KMS-11 (cell line): ENCODE measurements around the gene KDM2B.
A peak's percentile ranks its signal among the peaks of the same experiment; 100 is the strongest.

ENCODE experiments used
- H2AFZ ChIP-seq: fragments of 200-600 bp; sonication (generic); 2 replicates; pipeline ENCODE4 v1.6.1; 2016; ENCODE audit warnings: antibody characterized with exemption, mixed run types, low read depth
- H3K27ac ChIP-seq: fragments of 200-600 bp; sonication (generic); 2 replicates; pipeline ENCODE4 v1.6.1; 2016; ENCODE audit warnings: mild to moderate bottlenecking, mixed run types
- H3K27me3 ChIP-seq: fragments of 200-600 bp; sonication (generic); 2 replicates; pipeline ENCODE4 v1.6.1; 2017; ENCODE audit warnings: mild to moderate bottlenecking, low read depth, mixed run types, moderate library complexity; ENCODE audit not compliant: insufficient read depth
- H3K36me3 ChIP-seq: fragments of 200-600 bp; sonication (generic); 2 replicates; pipeline ENCODE4 v1.6.1; 2017; ENCODE audit warnings: mild to moderate bottlenecking, mixed run types; ENCODE audit not compliant: insufficient read depth
- H3K4me1 ChIP-seq: fragments of 200-600 bp; sonication (generic); 2 replicates; pipeline ENCODE4 v1.6.1; 2016; ENCODE audit warnings: mild to moderate bottlenecking, low read depth, mixed run types; ENCODE audit not compliant: poor library complexity, severe bottlenecking
- H3K4me2 ChIP-seq: fragments of 200-600 bp; sonication (generic); 2 replicates; pipeline ENCODE4 v1.7.0; 2016; ENCODE audit warnings: mild to moderate bottlenecking, mixed run types
- H3K4me3 ChIP-seq: fragments of 200-600 bp; sonication (generic); IDR thresholded peaks from 2 replicates; pipeline ENCODE4 v1.6.1; 2017; ENCODE audit warnings: low read depth, low read length, mixed read lengths; ENCODE audit not compliant: insufficient read depth
- H3K79me2 ChIP-seq: fragments of 200-600 bp; sonication (generic); 2 replicates; pipeline ENCODE4 v1.6.1; 2016; ENCODE audit warnings: low read depth, mixed run types; ENCODE audit not compliant: insufficient read depth
- H3K9ac ChIP-seq: fragments of 200-600 bp; sonication (generic); 2 replicates; pipeline ENCODE4 v1.6.1; 2016; ENCODE audit warnings: mild to moderate bottlenecking, mixed run types
- H4K20me1 ChIP-seq: fragments of 200-600 bp; sonication (generic); 2 replicates; pipeline ENCODE4 v1.6.1; 2016; ENCODE audit warnings: mild to moderate bottlenecking, mixed run types; ENCODE audit not compliant: insufficient read depth
- TF ChIP-seq, protein P1 (sequence below): fragments of 200-600 bp; sonication (generic); conservative IDR thresholded peaks from 2 replicates; pipeline ENCODE4 v1.6.1; 2017; ENCODE audit warnings: low read depth, mild to moderate bottlenecking, antibody characterized with exemption, low read length, moderate library complexity, mixed read lengths

Gene KDM2B

GRCh38 chr12:121475279-121475678, 105.5 kb downstream of the KDM2B start:
- H3K4me1 ChIP-seq, result no peaks in the 10 kb centered on the region
- no peaks in the 10 kb centered on the region for H3K27me3 ChIP-seq
- no peak overlapping the region for H3K27ac ChIP-seq
- H3K4me2 ChIP-seq, result no peak overlapping the region
- no peak overlapping the region for H3K9ac ChIP-seq
- H3K79me2 ChIP-seq, result no peaks in the 10 kb centered on the region
- no peaks in the 10 kb centered on the region for H3K36me3 ChIP-seq
- TF ChIP-seq, protein P1, sequence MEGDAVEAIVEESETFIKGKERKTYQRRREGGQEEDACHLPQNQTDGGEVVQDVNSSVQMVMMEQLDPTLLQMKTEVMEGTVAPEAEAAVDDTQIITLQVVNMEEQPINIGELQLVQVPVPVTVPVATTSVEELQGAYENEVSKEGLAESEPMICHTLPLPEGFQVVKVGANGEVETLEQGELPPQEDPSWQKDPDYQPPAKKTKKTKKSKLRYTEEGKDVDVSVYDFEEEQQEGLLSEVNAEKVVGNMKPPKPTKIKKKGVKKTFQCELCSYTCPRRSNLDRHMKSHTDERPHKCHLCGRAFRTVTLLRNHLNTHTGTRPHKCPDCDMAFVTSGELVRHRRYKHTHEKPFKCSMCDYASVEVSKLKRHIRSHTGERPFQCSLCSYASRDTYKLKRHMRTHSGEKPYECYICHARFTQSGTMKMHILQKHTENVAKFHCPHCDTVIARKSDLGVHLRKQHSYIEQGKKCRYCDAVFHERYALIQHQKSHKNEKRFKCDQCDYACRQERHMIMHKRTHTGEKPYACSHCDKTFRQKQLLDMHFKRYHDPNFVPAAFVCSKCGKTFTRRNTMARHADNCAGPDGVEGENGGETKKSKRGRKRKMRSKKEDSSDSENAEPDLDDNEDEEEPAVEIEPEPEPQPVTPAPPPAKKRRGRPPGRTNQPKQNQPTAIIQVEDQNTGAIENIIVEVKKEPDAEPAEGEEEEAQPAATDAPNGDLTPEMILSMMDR, result no peak
- H3K4me3 ChIP-seq, result no peak overlapping the region
- H4K20me1 ChIP-seq, result no peaks in the 10 kb centered on the region
- H2AFZ ChIP-seq, result no peak overlapping the region

DNA sequence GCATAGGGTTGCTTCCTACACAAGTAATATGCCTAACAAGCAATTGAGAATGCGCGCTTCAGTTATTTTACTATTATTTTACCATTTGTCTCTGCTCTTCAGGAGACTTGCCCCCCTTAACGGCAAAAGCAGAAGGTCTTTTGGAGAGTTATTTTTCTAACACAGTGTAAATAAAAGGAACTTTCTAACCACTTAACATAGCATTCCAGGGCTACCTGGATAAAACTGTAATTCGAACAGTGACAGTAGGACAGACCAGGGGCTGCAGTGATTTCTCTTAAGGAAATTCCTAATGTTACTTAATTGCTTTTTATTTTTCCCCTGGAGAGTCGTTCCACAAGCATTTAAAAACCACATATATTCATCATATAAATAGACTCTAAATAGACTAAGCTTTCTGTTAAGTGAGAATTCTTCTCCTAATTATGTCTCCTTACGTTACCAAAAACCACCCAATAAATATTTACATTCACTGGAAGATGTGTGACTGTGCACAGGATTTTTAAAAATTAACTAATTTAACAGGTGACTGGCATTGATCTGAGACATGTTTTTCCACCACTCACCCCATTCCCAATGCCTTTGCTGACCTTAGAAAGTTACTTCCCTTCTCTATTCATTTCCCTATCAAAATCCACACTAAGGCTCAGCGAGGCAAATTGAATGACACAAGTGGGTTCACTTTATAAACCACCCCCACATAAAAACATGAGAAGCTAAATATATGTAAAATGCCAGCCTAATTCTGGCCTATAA, 108.5 kb downstream of the KDM2B start:
- H3K9ac ChIP-seq, result no peak overlapping the region
- H2AFZ ChIP-seq, result no peak overlapping the region
- no peaks in the 10 kb centered on the region for H3K4me1 ChIP-seq
- no peak overlapping the region for H3K4me2 ChIP-seq
- no peaks in the 10 kb centered on the region for H3K27me3 ChIP-seq
- TF ChIP-seq, protein P1, result no peak
- no peak overlapping the region for H3K27ac ChIP-seq
- no peaks in the 10 kb centered on the region for H4K20me1 ChIP-seq
- H3K79me2 ChIP-seq, result no peaks in the 10 kb centered on the region
- no peak overlapping the region for H3K4me3 ChIP-seq
- no peaks in the 10 kb centered on the region for H3K36me3 ChIP-seq

- H3K27me3 ChIP-seq, result no peaks in the 10 kb centered on the region
- TF ChIP-seq, protein P1, result no peak
- H3K36me3 ChIP-seq, result no peaks in the 10 kb centered on the region
- no peak overlapping the region for H3K4me3 ChIP-seq
- no peak overlapping the region for H3K27ac ChIP-seq
- peaks cover 4% of the 10 kb centered on the region for H3K4me1 ChIP-seq
- H3K79me2 ChIP-seq, result 0 out of 2 replicates have a peak, but pooled peaks cover under 1% of the 10 kb centered on the region
- no peaks in the 10 kb centered on the region for H4K20me1 ChIP-seq
- no peak overlapping the region for H2AFZ ChIP-seq
- H3K9ac ChIP-seq, result no peak overlapping the region
- no peak overlapping the region for H3K4me2 ChIP-seq
Observed at GRCh38 chr12:121470751-121471150, 110.1 kb downstream of the KDM2B start.

GRCh38 chr12:121468499-121468801, 112.4 kb downstream of the KDM2B start:
- TF ChIP-seq, protein P1, result no peak
- no peaks in the 10 kb centered on the region for H3K36me3 ChIP-seq
- H3K4me3 ChIP-seq, result no peak overlapping the region
- peak overlapping the region; percentile 42; the same call in 1 of the 2 replicates for H3K4me2 ChIP-seq
- peaks cover 9% of the 10 kb centered on the region for H3K4me1 ChIP-seq
- H3K27me3 ChIP-seq, result no peaks in the 10 kb centered on the region
- H3K9ac ChIP-seq, result no peak overlapping the region
- no peaks in the 10 kb centered on the region for H4K20me1 ChIP-seq
- no peak overlapping the region for H3K27ac ChIP-seq
- H2AFZ ChIP-seq, result no peak overlapping the region
- H3K79me2 ChIP-seq, result peaks cover 14% of the 10 kb centered on the region; the same call in 1 of the 2 replicates
